Mesodermal cell (in vitro differentiated cells): ENCODE results near the gene ANKRD9.
"Not testable (repeated sequence)": the region's sequence is repeated elsewhere in the genome, so short reads cannot be mapped to it uniquely, and the experiment has no call there.

Source experiments
- H3K27ac ChIP-seq: 2 replicates; pipeline ENCODE4 v1.7.0; 2013; ENCODE audit warnings: mild to moderate bottlenecking, low read depth, low read length, moderate library complexity; ENCODE audit not compliant: severe bottlenecking
- H3K36me3 ChIP-seq: 2 replicates; pipeline ENCODE4 v1.7.1; 2013; ENCODE audit warnings: mild to moderate bottlenecking, low read length, moderate library complexity; ENCODE audit not compliant: control insufficient read depth, insufficient read depth
- H3K4me1 ChIP-seq: one replicate; pipeline ENCODE4 v1.7.1; 2013; ENCODE audit warnings: mild to moderate bottlenecking, low read length; ENCODE audit not compliant: insufficient read depth, control insufficient read depth, poor library complexity, severe bottlenecking
- H3K4me3 ChIP-seq: 2 replicates; pipeline ENCODE4 v1.7.0; 2013; ENCODE audit warnings: low read length, control low read depth, mild to moderate bottlenecking; ENCODE audit not compliant: insufficient read depth, poor library complexity, severe bottlenecking; ENCODE audit errors: extremely low read depth
- H3K9me3 ChIP-seq: 2 replicates; pipeline ENCODE4 v1.7.1; 2013; ENCODE audit warnings: mild to moderate bottlenecking, low read length, moderate library complexity; ENCODE audit not compliant: control insufficient read depth
- WGBS, 2 experiments: methylation state at CpG; one replicate each; pipeline ENCODE4 v1.1.5; 2013; ENCODE audit warnings: missing lambda C conversion rate in 2 of 2; ENCODE audit not compliant: insufficient coverage in 2 of 2; 5-methylcytosine and 5-hydroxymethylcytosine counted together

The ANKRD9 gene

DNA sequence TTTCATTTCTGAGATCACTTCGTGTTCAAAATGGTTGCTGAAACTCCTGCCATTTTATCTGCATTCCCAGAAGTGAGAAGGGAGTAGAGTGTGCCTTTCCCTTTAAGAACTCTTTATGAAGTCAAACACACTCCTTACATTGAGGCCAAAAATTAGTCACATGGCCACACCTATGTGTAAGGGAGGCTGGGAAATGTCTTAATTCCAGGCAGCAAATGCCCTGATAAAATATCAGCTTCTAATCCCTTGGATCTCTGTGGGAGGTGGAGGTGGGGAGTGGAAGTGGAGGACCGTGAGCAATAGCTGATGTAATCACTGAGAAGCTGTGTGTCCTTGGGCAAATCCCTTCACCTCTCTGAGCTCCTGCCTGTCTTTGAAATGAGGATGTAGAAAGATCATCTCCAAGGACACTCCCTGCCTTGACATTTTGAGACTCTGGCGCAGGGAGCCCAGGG is 22.7 kb upstream of the ANKRD9 start:
- Histone ChIP-seq H3K27ac (no peak overlapping the region), H3K4me1 (peaks cover 3% of the 10 kb centered on the region), H3K4me3 (no peak overlapping the region), H3K9me3 (no peaks in the 10 kb centered on the region), H3K36me3 (no peaks in the 10 kb centered on the region)
- WGBS, 2 experiments, result 91 to 100% methylated on average over 1 to 2 of the region's 3 CpGs

DNA sequence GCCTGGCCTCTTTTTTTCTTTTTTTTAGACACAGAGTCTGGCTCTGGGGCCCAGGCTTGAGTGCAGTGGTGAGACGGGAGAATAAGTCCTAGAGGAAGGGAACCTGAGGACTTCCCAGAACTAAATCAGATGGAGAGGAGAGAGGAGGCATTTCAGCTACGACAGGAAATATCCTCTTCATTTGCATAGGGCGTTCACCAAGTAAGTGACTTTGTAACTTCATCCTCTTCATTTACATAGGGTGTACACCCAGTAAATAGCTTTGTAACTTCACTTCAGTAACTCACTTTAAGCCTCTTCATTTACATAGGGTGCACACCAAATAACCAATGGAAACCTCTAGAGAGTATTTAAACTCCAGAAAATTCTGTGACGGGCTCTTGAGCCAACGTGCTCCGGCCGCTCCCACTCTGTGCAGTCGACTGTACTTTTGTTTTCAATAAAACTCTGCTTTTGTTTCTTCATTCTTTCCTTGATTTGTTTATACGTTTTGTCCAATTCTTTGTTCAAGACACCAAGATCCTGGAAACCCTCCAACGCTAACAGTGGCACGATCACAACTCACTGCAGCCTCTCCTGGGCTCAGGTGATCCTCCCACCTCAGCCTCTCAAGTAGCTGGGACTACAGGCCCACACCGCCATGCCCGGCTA is 21.4 kb upstream of the ANKRD9 start:
- Histone ChIP-seq H3K9me3 (no peaks in the 10 kb centered on the region), H3K36me3 (no peaks in the 10 kb centered on the region), H3K4me1 (peaks cover 8% of the 10 kb centered on the region), H3K27ac (no peak overlapping the region), H3K4me3 (no peak overlapping the region)
- WGBS, 2 experiments, result 90% methylated on average over 11 of the region's 13 CpGs

DNA sequence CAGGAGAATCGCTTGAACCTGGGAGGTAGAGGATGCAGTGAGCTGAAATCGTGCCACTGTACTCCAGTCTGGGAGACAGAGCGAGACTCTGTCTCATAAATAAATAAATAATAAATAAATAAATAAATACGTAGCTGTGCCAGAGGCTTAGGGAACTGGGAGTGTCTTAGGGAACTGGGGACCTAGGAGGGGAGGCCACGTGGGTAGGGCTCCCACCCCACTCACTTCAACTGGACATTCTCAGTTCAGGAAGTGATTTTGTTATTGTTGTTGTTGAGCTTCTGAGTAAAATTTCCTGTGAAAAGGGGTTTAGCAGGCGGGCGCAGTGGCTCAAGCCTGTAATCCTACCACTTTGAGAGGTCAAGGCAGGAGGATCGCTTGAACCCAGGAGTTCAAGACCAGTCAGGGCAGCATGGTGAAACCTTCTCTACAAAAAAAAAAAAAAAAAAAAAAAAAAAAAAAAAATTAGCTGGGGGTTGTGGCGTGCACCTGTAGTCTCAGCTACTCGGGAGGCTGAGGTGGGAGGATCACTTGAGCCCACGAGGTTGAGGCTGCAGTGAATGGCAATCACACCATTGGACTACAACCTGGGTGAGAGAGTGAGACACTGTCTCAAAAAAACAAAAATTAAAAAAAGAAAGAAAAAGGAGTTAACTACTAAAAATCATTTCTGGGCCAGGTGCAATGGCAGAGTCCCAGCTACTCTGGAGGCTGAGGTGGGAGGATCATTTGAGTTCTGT is 19.0 kb upstream of the ANKRD9 start:
- 94 to 96% methylated on average over 3 to 4 of the region's 11 CpGs for WGBS, 2 experiments
- H3K4me1 ChIP-seq, result peaks cover 14% of the 10 kb centered on the region
- no peak overlapping the region for H3K4me3 ChIP-seq
- no peaks in the 10 kb centered on the region for H3K9me3 ChIP-seq
- H3K36me3 ChIP-seq, result no peaks in the 10 kb centered on the region
- H3K27ac ChIP-seq, result no peak overlapping the region

DNA sequence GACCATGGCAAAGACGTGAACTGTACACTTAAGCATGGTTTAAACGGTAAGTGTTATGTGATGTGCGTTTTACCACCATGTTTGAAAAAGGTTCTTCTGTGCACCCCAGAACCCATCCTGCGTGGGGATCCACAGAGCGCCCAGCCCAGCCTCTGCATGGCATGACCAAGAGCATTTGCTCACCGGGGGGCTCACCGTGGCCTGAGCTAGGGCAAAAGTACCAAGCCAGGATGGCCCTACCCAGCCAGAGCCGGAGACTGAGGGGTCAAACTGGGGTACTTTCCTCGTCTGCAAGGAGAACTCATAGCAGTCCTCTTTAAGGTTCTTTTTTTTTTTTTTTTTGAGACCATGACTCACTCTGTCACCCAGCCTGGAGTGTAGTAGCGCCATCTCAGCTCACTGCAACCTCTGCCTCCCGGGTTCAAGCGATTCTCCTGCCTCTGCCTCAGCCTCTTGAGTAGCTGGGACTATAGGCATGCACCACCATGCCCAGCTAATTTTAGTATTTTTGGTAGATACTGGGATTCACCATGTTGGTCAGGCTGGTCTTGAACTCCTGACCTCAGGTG is 16.4 kb upstream of the ANKRD9 start:
- Histone ChIP-seq H3K27ac (no peak overlapping the region), H3K4me1 (peaks cover 14% of the 10 kb centered on the region)
- WGBS, 2 experiments, result 86 to 89% methylated on average over 7 to 8 of the region's 12 CpGs

DNA sequence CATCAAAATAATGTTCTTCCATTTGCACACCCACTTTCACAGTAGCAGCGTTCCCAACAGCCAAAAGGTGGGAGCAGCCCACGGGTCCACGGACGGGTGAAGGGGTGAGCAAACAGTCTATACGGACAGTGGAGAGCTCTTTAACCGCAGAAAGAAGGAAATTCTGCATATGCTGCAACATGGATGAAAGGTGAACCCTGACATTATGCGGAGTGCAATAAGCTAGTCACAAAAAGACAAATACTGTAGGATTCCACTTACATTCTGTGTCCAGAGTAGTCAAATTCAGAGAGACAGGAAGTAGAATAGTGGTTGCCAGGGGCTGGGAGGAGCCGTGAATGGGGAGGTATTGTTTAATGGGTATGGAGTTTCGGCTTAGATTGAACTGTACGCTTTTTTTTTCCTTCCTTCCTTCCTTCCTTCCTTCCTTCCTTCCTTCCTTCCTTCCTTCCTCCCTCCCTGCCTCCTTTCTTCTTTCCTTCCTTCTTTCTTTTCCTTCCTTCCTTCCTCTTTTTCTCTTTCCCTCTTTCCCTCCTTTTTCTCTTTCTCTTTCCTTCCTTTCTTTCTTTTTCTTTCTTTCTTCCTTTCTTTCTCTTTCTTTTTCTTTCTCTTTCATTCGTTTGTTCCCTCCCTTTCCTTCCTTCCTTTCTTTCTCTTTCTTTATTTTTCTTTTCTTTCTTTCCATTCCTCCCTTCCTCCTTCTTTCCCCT is 15.8 kb upstream of the ANKRD9 start:
- H3K4me1 ChIP-seq, result peaks cover 14% of the 10 kb centered on the region
- peak overlapping the region; percentile 32 for H3K27ac ChIP-seq

More for the DNA sequence above, 16.4 kb upstream of the ANKRD9 start:
- H3K36me3 ChIP-seq, result no peaks in the 10 kb centered on the region
- H3K9me3 ChIP-seq, result no peaks in the 10 kb centered on the region
- H3K4me3 ChIP-seq, result no peak overlapping the region

DNA sequence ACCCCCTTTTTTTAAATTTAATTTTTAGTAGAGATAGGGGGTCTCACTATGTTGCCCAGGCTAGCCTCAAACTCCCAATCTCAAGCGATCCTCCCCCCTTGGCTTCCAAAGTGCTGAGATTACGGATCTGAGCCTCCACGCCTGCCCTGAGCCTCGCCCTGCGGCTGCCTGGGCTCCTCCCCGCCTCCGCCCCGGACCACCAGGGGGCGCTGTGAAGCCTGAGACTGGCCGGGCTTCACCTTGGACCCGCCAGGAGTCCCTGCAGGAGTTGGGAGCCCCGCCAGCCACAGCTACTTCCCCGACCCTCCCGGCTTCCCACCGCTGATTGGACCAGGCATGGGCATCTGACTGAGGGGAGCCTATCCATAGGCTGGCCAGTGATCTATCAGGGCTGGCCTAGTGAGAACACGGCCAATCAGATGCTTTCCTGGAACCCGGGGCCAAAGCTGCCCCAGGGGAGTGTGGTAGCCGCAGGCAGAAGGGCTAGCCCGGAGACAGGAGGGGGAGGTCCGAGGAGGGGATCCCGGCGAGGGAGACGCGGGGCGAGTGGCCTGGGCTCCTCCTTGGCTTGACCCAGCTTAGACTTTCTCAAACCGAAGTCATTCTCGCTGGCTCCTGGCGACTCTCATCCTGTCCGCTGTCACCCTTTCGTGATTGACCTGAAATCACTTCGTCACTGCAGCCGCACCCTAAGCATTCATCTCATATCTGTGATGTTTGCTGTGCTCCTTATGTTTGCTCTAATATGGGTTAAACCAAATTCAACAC is 15.1 kb upstream of the ANKRD9 start:
- Histone ChIP-seq H3K4me3 (peak overlapping the region; percentile 37), H3K27ac (peak overlapping the region; percentile 32), H3K36me3 (no peaks in the 10 kb centered on the region), H3K4me1 (peaks cover 14% of the 10 kb centered on the region), H3K9me3 (no peaks in the 10 kb centered on the region)
- WGBS, 2 experiments, result 2% methylated on average over 26 to 28 of the region's 32 CpGs

More for the DNA sequence above, 15.8 kb upstream of the ANKRD9 start:
- H3K4me3 ChIP-seq, result peak overlapping the region; percentile 37
- H3K36me3 ChIP-seq, result no peaks in the 10 kb centered on the region
- 23 to 31% methylated on average over 8 of the region's 11 CpGs for WGBS, 2 experiments
- H3K9me3 ChIP-seq, result no peaks in the 10 kb centered on the region

DNA sequence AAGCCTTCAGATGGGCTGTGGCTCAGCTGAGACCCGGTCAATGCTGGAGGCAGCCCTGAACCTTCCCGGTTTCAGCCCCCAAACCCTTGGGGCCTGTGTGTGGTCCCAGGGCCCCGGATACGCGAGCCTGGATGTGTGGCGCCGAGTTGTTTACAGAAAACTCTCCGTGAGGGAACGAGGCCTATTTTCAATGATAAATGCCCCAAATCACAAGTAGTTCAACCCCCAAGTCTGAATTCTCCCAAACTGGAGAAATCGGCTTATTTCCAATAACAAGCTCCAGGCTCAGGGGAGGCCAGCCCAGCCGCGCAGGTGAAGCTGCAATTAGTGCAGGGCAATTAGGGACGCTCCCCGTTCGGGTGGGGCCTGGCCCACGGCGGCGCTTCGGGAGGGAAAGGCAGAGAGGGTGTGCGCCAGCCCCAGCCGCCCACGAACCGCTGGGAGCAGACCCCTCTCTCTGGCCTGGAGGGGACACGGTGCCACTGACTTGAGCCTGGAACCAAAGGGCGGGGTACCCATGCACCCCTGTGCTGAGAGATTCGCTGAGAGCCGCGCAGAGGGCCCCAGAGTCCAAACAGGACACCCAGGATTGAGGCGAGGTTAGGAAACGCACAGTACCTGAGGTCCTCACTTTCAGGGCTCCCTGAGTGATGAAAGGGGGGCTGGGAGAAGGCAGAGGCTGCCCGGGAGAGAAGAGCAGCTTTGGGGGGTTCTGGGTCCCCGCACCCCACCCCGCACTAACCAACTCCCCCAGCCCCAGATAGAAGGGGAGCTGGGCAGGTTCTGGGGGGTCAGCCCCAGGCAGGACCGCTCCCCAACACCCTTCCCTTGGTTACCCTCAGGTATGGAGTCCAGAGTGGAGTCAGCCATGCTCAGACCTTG is 14.2 kb upstream of the ANKRD9 start:
- Histone ChIP-seq H3K27ac (no peak overlapping the region), H3K4me3 (no peak overlapping the region), H3K36me3 (no peaks in the 10 kb centered on the region), H3K4me1 (peaks cover 14% of the 10 kb centered on the region), H3K9me3 (no peaks in the 10 kb centered on the region)
- WGBS, 2 experiments, result 87 to 90% methylated on average over 30 to 31 of the region's 34 CpGs

DNA sequence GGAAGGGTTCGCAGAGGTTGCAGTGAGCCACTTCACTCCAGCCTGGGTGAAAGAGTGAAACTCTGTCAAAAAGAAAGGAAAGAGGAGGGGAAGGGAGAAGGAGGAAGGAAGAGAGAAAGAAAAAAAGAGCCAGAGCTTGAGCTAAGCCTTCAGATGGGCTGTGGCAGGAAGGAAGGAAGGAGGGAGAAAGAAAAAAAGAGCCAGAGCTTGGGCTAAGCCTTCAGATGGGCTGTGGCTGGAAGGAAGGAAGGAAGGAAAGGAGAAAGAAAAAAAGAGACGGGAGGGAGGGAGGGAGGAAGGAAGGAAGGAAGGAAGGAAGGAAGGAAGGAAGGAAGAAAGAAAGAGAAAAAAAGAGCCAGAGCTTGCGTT is 13.6 kb upstream of the ANKRD9 start:
- H3K4me1 ChIP-seq, result peaks cover 14% of the 10 kb centered on the region
- WGBS, 2 experiments, result 94 to 96% methylated on average over 2 to 3 of the region's 3 CpGs
- no peak overlapping the region for H3K4me3 ChIP-seq
- no peak overlapping the region for H3K27ac ChIP-seq
- H3K36me3 ChIP-seq, result no peaks in the 10 kb centered on the region
- no peaks in the 10 kb centered on the region for H3K9me3 ChIP-seq

DNA sequence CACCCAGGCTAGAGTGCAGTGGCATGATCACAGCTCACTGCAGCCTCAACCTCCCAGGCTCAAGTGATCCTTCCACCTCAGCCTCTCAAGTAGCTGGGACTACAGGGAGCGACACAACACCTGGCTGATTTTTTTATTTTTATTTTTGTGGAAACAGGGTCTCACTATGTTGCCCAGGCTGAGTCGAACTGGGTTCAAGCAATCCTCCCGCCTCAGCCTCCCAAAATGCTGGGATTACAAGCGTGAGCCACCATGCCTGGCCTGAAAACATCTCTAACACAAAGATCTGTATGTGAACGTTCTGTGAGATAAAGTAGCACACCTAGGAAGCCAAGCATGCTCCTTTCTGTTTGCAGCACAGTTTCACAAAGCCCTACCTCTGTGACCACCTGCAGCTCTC is 10.1 kb upstream of the ANKRD9 start:
- not testable (repeated sequence) for H3K4me3 ChIP-seq, H3K4me1 ChIP-seq, H3K36me3 ChIP-seq, H3K9me3 ChIP-seq, H3K27ac ChIP-seq
- 93 to 100% methylated on average over 4 of the region's 5 CpGs for WGBS, 2 experiments
